GM18520 (cell line): ENCODE data around the gene SCNN1G.
A peak's percentile ranks its signal among the peaks of the same experiment; 100 is the strongest.
"Not testable (repeated sequence)": the region's sequence is repeated elsewhere in the genome, so short reads cannot be mapped to it uniquely, and the experiment has no call there.

ENCODE experiments used
- ATAC-seq: cut with Tn5 transposase; IDR thresholded peaks from one replicate; pipeline ENCODE4 v1.9.1; 2021; ENCODE audit not compliant: unreplicated experiment

SCNN1G gene, protein sequence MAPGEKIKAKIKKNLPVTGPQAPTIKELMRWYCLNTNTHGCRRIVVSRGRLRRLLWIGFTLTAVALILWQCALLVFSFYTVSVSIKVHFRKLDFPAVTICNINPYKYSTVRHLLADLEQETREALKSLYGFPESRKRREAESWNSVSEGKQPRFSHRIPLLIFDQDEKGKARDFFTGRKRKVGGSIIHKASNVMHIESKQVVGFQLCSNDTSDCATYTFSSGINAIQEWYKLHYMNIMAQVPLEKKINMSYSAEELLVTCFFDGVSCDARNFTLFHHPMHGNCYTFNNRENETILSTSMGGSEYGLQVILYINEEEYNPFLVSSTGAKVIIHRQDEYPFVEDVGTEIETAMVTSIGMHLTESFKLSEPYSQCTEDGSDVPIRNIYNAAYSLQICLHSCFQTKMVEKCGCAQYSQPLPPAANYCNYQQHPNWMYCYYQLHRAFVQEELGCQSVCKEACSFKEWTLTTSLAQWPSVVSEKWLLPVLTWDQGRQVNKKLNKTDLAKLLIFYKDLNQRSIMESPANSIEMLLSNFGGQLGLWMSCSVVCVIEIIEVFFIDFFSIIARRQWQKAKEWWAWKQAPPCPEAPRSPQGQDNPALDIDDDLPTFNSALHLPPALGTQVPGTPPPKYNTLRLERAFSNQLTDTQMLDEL

DNA sequence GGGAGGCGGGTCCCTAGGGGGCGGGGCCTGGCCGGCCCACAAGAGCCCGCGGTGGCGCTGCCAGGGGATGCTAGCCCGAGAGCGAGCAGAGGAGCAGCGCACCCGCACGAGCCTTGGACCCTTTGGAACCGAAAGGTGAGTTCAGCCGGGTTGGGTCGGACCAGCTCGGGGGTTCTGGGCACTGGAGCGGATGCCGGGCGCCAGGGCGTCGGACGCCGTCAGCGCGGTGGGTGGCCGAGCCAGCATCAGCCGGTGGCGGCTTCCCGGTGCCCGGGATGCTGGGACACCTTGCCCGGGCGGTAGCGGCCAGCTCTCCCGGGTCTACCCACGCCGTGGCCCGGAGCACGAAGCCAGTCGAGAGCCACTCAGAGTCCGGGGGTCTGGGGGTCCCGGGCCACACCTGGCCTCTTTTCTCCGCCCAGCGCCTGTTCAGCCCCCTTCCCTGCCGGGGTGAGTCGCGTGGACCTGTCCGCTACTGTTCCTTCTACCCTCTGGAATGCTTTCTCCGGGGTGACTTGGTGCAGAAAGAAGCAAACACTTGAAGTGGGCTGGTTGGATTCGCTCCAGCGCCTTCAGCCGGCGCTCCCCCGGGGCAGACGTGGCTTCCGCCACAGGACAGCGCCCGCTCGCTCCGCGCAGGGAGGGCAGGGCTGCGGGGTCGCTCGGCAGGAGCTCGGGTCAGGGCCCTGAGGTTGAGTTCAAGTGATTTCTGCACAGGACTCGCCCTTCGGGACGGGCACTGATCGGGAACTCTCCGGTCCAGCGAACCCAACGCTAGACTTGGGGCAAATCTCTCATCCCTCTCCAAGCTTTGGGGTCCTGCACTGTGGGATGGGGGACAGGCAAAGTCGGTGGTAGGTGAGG, at the start of gene SCNN1G:
TSS of gene SCNN1G (plus strand) at position 67 of the 864 bp plus-strand sequence. CDS start 3,527 bp downstream, outside the sequence.
- ATAC-seq = peak; percentile 8

DNA sequence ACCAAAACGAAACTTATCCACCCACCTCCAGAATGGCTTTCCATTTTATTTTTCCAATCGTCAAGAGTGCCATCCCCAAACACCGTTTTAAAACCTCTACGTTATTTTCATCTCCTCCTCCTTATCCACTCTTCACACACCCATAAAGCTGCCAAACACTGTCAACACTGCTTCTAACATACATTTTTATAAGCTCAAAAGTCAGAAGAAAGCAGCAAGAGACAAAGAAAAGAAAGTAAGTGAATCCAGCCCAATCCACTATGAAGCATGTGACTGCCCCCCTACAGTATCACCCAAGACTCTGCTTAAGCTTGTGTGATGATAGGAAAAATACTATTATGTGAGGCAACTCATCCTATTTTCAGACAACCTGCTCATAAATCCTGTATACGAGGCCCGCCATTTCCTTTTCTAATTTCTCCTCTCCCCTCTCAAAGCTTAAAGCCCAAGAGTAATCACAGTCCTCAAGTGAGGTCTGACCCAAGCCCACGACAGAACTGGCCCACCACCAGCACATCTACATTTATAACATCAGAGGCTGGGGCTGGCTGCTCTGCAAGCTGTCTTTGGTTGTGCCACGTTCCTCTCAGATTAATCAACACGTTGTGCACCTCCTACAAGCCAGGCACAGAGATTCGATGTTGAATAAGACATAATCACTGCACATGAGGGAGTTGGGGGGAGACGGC, 49.6 kb upstream of the SCNN1G start:
- ATAC-seq = no peak

DNA sequence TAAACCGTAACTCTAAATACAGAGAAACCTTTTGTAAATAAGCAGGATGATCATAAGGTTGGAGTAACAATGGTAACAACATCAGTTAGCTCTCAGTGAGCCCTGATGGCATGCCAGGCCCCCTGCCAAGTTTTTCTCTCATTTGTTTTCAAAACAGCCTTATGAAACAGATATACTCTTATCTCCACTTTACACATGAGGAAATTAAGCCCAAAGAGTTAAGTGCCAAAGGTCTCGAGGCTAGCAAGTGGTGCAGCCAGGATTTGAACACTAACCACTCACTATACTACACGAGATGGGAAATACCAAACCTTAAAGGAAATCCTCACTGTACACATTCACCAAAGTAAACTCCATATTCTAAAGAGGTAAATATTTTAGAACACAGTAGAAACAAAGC, 48.3 kb upstream of the SCNN1G start:
- no peak for ATAC-seq

DNA sequence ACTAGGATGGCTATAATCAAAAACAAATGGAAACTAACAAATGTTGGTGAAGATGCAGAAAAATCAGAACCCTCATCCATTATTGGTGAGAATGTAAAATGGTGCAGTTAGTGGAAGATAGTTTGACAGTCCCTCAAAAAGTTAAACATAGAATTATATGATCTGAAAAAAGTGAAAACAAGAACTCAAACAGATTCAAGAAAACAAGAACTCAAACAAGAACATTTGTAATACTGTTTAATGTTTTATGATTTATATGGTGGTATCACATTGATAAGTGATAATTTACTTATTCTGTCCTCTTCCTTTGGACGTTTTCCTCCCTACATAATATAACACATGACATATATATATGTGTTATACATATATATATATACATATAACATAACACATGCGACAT, 45.3 kb upstream of the SCNN1G start:
- no peak for ATAC-seq

DNA sequence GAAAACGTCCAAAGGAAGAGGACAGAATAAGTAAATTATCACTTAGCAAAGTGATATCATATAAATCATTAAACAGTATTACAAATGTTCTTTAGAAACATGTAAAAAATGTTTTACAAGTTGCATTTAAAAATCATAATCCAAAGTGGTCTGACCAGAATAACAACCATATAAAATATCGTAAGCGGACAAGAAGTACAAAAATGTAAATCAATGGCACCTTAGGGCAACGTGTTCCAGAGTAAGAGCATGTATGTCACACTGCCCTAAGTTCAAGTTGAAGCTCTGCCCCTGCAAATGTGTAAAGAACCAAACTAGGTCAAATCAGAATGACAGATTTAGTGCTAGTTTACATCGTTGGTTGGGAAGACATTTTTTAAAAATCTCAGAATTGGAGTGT, 44.7 kb upstream of the SCNN1G start:
- ATAC-seq = no peak

DNA sequence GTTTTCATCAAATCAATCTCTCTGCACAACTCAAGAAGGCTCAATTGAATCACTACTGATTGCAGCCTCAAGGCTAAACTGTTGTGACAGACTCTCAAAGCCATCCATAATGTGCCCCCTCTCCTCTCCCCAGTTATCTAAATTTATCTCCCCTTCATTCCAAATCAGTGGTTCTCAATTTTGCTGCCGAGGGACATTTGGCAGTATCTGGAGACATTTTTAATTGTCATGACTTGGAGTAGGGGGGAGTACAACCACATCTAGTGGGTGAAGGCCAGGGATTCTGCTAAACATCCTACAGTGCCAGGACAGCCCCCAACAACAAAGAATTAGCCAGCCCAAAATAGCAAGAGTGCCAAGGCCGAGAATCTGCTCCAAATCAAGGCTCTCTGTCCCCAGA, 42.4 kb upstream of the SCNN1G start:
- no peak for ATAC-seq

DNA sequence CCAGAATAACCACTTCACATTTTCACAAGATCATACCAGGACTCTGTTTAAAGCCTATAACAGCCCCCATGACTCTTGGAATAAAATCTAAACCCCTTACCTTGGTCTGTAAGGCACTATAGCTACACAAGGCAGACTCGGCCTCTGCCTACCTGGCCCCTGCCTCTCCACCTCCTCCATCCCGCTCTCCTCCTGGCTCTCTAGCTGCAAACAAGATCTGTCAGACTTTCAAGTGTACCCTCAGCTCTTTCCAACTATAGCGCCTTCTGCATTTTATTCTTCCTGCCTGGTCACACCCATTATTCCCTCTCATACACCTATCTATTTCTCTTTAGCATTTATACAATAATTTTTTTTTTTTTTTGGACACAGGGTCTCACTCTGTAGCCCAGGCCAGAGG, 41.5 kb upstream of the SCNN1G start:
- no peak for ATAC-seq

DNA sequence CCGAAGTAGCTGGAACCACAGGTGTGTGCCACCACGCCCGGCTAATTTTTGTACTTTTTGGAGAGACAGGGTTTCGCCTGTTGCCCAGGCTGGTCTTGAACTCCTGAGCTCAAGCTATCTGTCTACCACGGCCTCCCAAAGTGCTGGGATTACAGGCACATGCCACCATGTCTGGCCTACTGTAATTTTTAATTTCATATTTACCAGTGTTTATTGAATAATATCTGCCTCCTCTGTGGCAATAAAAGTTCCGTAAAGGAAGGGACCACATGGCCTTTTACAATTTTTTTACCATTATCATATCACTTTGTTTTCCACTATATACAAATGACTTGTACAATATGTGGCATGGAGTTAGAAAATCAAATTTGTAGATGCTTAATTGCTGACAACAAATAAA, 41.0 kb upstream of the SCNN1G start:
- ATAC-seq = no peak

DNA sequence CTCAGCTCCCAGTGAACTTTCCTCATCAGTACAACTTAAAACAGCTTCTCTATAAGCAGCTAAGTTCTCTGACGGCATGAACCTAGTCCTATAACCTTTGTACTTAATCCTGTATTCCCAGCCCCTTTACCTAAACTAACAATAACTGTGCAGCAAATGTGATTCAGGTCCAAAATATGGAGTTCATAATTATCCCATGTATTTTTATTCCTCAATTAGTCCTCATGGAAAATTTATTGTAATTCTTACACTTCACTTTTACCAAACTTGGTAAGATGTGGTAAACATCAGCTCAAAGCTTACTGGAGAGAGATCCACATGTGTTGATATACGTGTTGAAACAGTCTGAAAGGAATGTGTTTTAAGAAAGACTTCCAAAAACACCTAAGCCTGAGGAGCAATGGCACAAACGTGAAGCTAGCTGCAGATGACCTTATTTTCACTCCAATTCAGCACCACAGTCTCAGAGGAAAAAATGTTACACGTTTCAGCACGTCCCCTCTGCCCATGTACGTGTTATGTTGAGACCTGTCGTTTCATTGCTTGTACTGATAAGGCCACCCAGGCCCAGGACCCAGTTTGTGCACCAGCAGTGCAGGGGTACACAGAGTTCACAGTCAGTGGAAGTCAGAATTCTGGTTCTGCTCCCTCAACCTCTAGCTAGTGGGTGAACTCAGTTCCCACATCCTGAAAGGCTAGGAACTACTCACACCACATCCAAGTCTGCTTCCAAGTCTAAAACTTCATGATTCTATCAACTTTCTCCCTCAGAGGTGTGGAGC, 40.4 kb upstream of the SCNN1G start:
- no peak for ATAC-seq

DNA sequence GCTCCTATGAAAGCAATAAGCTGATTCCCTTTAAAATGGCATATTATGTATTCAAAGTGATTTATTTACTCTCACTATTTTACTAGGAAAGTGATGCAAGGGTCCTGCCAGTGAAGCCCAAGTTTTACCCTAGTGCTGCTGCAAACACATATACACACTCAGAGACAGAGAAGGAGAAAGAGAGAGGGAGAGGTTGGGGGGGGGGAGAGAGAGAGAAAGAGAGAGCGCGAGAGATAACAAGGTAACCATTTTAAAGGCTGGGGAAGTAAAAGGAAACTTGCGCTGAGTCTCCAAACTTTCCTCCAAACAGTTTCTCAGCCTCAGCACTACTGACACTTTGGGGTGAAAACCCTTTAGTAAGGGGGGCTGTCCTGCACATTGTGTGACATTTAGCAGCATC, 39.2 kb upstream of the SCNN1G start:
- ATAC-seq = no peak

DNA sequence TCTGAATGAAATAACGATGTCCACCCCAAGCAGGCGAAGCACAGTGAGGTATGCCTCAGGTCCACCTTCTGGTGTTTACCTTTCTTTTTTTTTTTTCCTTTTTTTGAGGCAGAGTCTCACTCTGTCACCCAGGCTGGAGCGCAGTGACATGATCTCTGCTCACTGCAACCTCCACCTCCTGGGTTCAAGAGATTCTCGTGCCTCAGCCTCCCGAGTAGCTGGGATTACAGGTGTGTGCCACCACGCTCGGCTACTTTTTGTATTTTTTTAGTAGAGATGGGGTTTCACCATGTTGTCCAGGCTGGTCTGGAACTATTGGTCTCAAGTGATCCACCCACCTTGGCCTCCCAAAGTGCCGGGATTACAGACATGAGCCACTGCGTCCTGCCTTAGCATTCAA, 38.2 kb upstream of the SCNN1G start:
- ATAC-seq = not testable (repeated sequence)

DNA sequence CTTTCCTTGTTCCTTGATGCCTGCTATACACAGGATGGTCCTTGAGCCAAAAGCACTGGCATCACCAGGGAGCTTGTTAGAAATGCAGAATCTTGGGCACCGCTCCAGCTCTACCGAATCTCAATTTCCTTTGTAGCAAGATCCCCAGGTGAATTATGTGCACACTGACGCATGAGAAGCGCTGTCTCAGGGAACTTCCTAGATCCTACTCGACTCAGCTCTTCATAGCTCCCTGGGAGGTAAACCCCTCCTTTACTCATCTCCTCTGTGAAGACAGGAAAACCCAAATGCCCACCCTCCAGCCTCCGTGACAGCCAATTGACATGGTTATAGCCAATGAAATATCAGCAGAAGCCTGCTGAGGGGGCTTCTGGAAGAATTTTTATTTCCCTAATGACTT, 37.4 kb upstream of the SCNN1G start:
- ATAC-seq = no peak

DNA sequence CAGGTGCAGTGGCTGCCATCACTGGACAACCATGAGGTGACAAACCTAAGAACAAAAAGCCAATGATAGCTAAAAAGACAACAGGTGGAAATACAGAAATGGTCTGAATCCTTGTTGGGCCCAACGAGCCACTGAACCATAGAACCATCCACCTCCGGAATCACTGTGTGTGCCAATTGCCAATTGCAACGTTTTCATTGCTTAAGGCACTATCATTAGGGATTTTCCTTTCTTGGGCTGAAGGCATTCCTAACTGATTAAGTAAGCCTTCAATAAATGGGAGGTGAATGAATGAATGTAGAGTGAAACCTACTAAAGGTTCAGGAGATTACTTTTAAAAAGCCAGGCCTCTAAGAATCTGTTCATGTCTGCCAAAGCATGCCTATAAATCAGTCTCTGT, 36.9 kb upstream of the SCNN1G start:
- ATAC-seq = no peak

DNA sequence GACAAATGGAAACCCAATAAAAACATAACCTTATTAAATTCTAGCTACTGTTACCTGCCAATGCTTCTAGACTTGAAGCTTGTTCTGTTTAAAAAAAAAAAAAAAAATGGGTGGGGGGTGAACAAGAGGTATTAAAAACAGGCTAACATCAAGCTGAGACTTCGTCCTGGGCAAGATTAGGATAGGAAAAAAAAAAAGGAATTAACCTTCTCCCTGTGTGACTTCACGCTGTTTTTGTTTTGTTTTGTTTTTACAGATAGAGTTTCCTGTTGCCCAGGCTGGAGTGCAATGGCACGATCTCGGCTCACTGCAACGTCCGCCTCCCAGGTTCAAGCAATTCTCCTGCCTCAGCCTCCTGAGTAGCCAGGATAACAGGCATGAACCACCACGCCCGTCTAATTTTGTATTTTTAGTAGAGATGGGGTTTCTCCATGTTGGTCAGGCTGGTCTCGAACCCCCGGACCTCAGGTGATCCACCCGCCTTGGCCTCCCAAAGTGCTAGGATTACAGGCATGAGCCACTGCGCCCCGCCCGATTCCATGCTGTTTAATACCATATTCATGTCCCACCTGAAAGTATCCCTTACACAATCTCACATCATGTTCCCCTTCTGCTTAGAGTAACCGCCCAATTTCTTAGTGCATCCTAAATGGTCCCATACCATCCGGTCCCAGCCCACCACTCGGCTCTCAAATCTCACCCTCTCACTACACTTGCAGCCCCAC, 35.5 kb upstream of the SCNN1G start:
- no peak for ATAC-seq

DNA sequence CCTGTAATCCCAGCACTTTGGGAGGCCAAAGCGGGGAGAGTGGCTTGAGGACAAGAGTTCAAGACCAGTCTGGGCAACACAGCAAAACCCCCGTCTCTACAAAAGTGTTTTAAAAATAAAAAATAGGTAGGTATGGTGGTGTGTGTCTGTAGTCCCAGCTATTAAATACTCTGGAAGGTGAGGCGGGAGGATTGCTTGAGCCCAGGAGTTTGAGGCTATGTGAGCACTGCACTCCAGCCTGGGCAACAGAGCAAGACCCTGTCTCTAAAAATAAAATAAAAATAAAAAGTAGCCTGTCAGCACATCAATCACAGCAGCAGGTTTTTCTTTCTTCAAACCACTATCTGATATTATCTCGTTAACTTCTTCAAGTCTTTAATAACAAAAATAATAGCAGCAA, 34.9 kb upstream of the SCNN1G start:
- ATAC-seq = no peak

DNA sequence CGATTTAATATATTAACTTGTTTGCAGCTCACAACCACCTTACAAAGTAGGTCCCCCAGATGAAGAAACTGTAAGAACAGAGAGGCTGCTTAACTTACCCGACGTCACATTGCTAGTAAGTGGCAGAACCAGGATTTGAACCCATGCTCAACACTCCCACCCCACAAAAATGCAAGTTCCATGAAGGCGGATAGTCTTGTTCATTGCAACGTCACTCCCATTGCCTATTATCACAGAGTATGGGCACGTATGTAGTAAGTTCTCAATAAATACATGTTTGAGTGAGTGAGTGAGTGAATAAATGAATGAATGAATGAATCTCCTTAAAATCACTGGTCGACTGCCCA, 34.4 kb upstream of the SCNN1G start:
- no peak for ATAC-seq

DNA sequence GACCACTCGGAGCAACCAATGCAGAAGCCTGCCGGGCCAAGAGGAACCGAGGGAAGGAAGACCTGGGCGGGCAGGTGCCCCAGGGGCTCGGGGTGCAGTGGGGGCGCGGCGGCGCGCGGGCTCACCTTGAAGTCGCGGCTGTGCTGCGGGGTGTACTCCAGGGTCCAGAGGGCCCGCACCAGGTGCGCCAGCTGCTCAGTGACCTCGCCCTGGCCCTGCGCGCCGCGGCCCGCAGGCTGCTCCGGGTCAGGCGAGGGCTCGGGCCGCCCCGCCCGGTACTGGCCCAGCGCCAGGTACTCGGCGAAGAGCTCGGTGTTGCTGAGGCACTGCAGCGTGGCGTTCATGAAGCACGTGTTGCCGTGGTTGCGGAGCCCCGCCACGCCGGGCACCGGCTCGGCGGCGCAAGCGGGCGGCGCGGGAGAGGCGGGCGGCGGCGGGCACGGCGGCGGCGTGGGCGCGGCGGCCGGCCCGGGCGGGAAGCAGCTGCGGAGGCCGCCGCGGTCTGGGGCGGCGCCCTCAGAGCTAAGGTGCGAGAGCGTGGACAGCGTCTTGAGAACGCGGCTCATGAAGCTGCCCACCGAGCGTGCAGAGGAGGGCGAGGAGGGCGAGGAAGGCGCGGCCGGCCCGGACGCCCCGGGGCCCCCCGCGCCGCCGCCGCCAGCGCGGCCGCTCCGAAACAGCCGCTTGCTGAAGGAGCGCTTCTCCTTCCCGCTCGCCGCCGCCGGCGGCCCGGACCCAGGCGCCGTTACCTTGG, 33.9 kb upstream of the SCNN1G start:
- ATAC-seq = peak; percentile 20

DNA sequence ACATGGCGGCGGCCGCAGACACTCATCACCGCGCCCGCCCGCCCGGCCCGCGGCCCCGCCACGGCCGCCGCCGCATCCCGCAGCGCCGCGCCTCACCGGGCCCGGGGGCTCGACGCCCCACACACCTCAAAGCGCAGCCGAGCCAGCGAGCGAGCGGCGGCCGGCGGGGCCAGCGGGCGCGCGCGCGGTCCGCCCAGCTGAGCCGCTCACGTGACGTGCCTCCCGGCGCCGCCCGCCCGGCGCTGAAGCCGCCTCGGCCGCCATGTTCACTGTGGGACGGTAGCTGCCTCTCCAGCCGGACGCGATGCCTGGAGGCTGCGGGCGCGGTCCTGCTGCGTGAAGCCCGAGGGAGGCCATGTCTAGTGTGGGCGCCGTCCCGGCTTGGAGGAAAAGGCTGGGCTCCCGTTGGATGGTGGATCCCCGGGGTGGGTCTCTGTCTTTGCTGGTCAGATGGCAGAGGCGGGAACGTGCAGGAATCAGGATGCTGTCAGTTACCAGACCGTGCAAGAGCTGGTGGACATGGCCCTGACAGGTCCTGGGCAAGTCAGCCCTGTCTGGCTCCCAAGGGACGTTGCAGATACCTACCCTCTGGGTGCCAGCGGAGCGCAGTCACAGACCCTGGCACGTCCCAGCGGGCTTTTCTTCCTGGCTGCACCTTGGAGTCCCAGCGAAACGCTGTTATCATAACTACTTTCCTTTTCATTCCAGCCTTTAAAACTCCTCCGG, 33.1 kb upstream of the SCNN1G start, which contains the start of gene USP31:
TSS of gene USP31 (minus strand) at position 186 of the 726 bp plus-strand sequence. CDS start at position 4, 182 bp downstream.
- ATAC-seq = peak; percentile 95
